CD4-positive, alpha-beta T cell treated with Interleukin-4 for 1 hour (primary cell): Measurements from ENCODE around the gene EIF4A3.

Experiments used
- DNase-seq, 2 donors: peaks; one replicate each; pipeline ENCODE4 v3.0.0-alpha.2; 2020 to 2022

Gene EIF4A3

DNA sequence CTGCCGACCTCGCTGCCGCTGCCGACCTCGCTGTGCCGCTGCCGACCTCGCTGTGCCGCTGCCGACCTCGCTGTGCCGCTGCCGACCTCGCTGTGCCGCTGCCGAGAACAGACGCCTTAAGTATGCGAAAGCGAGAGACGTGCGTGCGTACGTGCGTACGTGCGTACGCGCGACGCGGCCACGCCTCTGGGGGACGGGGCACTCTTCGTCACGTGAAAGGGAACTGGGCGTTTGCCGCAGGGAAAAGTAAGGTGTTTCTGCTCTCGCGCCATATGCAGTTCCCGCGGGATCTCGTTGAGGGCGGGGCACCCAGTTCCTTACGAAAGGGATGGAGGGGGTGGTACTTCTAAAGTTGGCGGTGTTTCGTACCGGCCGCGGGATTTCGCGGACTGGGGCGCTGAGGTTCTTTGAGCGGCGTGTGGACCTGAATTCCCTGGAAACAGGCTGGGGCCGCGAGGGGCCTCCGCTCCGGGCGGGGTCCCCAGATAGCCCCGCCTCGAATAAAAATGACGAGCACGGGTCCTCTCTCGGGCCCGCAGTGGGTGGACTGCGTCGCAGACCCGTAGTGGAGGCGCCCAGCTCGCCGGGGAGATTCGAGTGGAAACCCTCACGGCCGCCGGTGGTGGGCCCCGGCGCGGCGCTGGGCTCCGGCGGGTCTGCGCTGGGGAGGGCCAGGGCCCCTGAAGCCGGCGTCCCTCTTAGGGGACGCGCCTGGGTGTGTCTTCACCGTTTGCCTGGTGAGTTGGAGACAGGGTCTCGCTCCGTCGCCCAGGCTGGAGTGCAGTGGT is at the start of gene EIF4A3:
Gene EIF4A3 (minus strand): TSS at position 94 of the 788 bp plus-strand sequence. CDS start 167 bp downstream, outside the sequence.
- peak; percentile 98 for DNase-seq

DNA sequence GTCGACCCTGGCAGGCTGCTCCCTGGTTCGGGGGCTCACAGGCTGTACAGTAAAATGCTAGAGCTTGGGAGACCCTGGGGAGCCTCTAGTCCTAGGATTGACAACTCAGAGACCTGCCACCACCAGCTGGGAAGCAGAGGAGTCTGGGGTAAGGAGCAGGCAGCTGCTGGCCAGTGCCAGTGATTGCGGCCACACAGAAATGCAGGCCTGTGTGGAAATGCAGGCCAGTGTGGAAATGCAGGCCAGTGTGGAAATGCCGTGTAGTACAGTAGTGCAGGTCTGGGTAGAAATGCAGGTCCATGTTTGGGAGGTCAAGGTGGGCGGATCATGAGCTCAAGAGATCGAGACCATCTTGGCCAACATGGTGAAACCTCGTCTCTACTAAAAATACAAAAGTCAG is 49.7 kb upstream of the EIF4A3 start:
- DNase-seq: no peak

DNA sequence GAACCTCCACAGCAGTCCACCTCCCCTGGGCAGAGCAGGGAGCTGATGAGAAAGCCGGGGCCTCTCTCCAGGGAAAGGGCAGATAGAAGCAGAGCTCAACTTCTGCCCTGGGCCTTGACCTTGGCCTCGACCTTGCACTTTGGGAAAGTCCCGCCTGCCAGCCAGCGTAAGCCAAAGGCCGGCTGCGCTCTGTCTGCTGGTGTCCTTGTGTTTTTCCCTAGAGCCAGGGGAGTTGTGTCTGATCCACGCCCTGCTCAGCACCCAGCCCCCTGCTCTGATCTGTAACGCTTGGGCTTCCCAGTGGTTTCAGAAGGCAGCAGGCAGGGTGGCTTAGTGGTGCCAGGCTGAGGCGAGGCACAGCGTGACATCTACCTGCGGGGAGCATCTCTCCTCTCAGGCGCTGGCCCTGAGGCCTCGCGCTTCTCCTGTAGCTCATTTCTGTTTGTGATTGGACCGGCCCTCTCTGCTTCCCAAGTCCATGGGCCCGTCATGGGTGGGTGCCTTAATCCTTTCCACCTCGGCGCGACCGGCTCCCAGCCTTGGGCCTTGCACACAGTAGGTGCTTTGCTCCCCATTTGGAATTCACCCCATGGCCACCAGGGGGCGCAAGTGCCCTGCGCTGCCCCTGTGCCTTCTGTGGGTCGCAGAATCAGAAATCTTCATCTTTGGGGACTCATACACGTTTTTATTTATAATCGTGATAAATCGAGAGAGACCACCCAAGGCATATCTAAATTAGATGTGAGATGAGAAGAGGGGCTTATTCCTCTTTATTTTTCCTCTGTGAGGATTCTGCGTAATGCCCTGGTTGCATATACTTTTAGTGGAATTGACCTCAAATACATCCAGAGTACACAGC is 49.0 kb upstream of the EIF4A3 start:
- peak; percentile 59 to 65 for DNase-seq

DNA sequence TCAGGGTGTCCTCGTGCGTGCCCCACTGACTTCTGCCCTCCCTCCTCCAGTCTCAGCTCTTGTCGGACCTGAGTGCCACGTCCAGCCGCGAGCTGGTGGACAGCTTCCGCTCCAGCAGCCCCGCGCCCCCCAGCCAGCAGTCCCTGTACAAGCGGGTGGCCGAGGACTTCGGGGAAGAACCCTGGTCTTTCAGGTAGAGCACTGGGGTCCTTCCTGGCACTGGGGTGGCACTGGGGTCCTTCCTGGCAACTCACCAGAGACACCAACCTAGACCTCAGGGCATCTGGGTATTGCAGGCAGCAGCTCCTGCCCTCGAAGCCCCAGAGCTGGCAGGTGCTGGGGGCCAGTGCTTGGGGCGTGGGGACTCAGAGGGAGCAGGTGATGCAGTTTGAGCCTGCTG is 48.2 kb upstream of the EIF4A3 start:
- DNase-seq: no peak

DNA sequence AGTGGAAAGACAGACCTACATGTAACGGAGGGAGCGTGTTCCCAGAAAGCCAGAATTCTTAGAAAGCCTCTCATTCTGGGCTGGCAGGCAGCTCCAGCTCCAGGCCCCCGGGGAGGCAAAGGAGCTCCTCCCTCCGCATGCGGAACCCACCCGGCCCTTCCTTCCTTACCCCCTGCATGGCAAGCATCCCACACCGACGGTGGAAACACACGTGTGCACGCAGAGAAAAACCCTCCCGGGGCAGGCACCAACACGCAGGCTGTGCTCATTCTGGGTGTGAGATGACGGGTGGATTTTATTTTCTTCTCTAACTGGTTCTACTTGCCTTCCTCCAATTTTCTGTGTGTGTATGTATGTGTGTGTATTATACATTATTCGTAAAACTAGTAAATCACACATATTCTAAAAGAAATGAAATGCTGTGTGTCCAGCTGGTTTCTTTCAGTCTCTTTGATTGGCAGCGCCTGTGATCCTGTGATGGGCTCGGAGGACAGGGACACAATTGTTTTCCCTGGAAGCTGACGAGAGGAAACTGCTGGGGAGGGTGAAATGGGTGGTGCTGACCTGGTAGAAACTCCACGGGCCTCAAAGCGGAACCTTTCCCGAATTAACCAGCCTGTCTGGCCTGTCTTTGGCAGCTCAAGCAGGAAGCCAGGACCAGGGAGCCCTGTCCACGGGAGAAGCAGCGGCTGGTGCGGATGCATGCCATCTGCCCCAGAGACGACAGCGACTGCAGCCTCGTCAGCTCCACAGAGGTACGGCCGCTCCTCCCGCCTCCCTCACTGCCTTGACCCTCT is 45.1 kb upstream of the EIF4A3 start:
- no peak for DNase-seq

GRCh38 chr17:80191192-80191591 is 44.3 kb upstream of the EIF4A3 start:
- DNase-seq: no peak

DNA sequence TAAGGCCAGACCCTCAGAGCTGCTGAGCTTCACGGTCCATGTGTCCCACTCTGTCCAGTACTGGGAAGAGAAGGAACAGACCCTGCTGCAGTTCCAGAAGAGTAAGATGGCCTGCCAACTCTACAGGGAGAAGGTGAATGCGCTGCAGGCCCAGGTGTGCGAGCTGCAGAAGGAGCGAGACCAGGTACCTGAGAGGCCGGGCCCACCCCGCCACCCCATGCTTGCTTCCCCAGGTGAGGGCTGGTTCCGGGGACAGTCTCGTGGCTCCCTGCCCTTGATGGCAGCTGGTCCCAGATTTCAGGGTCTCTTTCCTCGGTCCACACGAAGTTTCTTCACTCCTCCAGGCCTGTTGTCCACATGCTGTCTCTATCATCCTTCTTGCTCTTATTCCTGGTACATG is 43.8 kb upstream of the EIF4A3 start:
- DNase-seq: no peak

- DNase-seq: no peak
These were observed 42.7 kb upstream of the EIF4A3 start for GRCh38 chr17:80189611-80190010.

GRCh38 chr17:80187515-80187941 is 40.6 kb upstream of the EIF4A3 start:
- DNase-seq: no peak

- DNase-seq: no peak
These were observed 40.2 kb upstream of the EIF4A3 start for GRCh38 chr17:80187090-80187489.

DNA sequence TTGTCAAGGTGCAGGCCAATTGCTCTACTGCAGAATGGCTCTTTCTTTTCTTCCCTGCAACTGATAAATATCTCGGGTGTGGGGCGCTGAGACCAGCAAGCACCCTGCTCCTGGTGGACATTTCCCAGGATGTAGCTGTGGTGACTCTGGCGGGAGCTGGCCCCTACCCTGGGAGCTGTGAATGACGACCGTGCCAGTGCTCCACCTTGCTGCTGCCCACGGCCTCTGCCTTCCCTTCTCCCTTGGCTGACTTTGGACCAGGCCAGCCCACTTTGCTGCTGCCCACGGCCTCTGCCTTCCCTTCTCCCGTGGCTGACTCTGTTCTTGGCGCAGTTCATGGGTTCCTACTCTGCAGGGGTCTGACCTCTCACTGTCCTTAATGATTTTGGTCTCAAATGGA is 39.0 kb upstream of the EIF4A3 start:
- DNase-seq: no peak

DNA sequence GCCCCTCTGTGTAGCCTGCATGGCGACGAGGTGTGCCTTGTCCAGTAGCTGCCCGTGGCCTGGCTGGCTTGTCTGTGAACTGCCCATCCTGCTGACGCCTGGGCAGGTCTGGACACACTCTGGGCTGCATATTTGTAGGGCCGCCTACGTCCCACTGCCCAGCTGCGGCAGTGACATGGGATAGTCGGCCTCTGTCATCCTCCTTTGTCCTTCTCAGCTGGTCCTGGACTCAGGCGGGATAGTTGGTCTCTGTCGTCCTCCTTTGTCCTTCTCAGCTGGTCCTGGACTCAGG is 37.4 kb upstream of the EIF4A3 start:
- DNase-seq: no peak

DNA sequence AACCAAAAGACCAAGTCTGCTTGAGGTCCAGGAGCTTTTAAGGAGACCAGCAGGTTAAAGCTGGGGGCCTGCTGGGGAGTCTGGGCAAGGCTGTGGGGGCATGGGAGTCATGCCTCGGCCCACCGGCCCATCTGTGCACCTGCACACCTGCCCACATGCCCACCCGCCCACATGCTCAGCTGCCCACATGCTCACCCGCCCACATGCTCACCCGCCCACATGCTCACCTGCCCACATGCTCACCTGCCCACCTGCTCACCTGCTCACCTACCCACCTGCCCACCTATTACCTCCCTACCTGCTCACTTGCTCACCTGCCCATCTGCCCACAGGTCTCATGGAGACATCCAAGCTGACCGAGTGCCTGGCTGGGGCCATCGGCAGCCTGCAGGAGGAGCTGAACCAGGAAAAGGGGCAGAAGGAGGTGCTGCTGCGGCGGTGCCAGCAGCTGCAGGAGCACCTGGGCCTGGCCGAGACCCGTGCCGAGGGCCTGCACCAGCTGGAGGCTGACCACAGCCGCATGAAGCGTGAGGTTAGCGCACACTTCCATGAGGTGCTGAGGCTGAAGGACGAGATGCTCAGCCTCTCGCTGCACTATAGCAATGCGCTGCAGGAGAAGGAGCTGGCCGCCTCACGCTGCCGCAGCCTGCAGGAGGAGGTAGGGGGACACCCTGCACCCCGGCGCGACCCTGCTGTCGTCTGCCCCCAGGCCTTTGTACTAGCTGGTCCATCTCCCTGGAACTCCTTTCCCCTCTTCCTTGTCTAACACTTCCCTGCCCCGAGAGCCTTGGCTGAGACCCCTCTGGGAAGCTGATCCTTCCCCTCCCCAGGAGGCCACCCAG is 36.9 kb upstream of the EIF4A3 start:
- no peak for DNase-seq

DNA sequence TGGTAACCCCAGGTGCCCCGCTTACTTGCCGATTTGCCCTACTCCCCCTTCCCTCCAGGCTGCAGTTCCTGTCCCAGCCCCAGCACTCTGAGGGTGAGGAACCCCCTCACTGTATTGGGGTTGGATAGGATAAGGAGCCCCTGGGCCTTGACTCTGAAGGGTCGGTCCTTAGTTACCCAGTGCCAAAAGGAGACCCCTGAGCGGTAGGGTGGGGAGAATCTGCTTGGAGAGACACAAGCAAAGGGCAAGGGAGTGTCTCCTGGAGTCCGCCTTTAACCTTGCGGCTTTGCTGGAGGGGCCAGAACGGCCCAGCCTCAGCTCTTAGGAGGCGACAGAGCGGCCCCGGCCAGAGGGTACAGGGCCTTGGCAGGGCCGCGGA is 35.9 kb upstream of the EIF4A3 start:
- no peak for DNase-seq

DNA sequence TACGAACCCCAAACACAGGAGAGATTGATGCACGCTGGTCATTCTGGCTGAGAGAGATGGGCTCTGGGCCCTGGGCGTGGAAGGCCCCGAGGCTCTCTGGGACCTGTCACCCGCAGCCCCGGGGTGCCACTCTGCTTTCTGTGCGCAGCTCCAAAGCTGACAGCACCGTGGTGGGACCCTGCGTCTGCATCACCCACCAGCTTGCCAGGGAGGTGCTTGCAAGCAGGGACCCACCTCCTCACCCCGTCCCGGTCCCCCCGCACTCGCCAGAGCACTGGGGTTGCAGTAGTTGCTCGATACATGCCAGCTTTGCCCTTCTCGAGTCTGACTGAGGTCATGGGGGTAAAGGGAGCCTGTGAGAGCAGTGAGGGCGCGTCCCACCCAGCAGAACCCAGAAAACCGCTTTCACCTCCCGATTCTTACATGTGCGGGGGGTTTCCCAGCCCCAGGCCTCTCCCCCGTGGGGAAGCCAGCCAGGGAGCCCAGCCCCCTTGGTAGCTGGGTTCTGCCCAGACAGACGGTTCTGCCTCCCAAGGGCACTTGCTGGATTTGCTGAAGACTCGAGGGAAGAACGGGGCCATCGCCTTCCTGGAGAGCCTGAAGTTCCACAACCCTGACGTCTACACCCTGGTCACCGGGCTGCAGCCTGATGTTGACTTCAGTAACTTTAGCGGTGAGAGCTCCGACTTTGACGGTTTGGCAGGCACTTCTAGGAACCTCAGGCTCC is 35.4 kb upstream of the EIF4A3 start:
- DNase-seq: no peak

- DNase-seq: no peak
These were observed 34.5 kb upstream of the EIF4A3 start for GRCh38 chr17:80181431-80181830.

DNA sequence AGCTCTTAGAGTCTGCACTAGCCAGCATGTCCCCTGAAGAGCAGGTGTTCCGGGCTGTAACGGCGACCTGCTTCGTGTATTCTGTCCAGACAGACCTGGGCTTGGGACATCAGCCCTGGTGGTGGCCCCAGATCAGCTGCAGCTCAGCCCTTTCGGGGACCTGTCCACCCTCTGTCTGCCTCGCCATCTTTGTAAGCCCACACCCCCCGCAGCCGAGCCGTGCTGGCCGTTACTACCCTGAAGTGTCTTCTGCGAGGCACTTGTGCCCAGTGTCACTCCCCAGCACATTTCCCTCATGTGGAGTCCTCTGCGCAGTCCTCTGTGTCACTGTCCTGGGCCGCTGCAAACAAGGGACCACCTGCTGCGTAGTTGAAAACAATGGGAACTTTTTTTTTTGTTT is 33.3 kb upstream of the EIF4A3 start:
- DNase-seq: no peak

DNA sequence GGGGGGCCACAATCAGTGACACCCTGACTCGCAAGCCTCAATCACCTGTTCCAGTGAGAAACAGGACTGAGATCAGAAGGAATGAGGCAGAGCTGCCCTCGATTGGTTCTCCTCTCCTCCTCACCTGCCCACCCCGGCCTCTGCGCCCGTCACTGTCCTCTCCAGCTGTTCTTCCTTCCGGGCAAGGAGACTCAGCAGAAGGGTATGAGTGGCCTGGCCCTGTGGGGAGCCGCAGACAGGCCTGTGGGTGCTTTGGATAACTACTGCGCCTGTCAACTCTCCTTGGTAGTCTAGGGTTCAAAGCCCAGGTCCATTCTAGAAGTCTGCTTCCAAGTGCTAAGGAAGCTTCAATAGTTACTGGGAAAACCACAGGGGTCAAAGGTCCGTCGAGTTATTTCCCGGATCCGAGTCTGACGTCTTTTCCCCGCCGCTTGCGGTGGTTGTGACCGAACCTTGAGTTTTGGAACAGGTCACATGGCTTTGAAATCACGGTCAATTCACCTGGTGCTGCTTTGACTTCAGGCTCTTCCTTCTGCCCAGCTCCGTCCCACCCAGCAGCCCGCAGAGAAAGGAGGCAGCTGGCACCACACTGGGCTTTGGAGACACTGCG is 31.2 kb upstream of the EIF4A3 start:
- DNase-seq: no peak

DNA sequence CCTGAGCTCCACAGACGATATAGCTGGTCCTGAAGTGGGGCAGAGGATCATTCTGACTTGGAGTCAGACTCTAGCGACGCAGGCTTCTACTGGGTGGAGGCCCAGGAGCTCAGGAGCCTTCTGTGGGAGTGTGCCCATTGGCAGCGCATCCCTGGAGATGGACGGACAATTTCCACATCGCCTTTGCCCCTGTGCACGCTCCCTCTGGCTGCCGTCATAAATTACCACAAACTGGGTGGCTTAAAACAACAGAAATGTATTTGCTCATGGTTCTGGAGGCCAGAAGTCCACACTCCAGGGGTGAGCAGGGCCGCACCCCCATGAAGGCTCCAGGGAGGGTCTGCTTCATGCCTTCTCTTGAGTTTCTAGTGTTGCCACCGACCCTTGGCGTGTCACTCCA is 29.8 kb upstream of the EIF4A3 start:
- DNase-seq: no peak

- no peak for DNase-seq
These were observed 27.0 kb upstream of the EIF4A3 start for GRCh38 chr17:80173916-80174315.

- DNase-seq: no peak
These were observed 26.2 kb upstream of the EIF4A3 start for GRCh38 chr17:80173126-80173525.
